GM12875 (cell line): ENCODE data around the gene DENND1C.

Source experiments
- H3K4me3 ChIP-seq: one replicate; pipeline ENCODE4 v1.5.1; 2011; ENCODE audit warnings: low read depth, low read length, control low read depth
- TF ChIP-seq, protein P1 (sequence below): IDR thresholded peaks from 2 replicates; pipeline ENCODE4 v1.5.1; 2011; ENCODE audit warnings: low read depth, mild to moderate bottlenecking, control low read depth, inconsistent platforms, low read length, moderate library complexity, borderline replicate concordance; ENCODE audit not compliant: insufficient read depth

The DENND1C gene

DNA sequence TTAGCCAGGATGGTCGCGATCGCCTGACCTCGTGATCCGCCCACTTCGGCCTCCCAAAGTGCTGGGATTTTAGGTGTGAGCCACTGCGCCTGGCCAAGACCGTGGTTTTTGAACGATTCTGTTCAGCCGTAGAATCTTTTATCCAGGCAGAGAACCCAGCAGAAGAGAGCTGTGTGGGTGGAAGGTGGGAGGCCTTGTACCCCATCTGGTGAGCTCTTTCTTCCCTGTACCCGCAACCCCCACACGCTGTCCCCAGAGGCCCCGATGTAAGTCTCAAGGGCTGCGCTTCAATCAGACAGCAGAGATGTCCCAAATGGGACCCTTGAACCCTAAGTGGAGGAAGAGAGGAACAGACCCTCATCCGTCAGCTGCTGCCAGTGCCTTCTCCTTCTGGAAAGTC lies 25.7 kb downstream of the DENND1C start:
- H3K4me3 ChIP-seq: no peak overlapping the region
- TF ChIP-seq, protein P1, sequence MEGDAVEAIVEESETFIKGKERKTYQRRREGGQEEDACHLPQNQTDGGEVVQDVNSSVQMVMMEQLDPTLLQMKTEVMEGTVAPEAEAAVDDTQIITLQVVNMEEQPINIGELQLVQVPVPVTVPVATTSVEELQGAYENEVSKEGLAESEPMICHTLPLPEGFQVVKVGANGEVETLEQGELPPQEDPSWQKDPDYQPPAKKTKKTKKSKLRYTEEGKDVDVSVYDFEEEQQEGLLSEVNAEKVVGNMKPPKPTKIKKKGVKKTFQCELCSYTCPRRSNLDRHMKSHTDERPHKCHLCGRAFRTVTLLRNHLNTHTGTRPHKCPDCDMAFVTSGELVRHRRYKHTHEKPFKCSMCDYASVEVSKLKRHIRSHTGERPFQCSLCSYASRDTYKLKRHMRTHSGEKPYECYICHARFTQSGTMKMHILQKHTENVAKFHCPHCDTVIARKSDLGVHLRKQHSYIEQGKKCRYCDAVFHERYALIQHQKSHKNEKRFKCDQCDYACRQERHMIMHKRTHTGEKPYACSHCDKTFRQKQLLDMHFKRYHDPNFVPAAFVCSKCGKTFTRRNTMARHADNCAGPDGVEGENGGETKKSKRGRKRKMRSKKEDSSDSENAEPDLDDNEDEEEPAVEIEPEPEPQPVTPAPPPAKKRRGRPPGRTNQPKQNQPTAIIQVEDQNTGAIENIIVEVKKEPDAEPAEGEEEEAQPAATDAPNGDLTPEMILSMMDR: no peak

DNA sequence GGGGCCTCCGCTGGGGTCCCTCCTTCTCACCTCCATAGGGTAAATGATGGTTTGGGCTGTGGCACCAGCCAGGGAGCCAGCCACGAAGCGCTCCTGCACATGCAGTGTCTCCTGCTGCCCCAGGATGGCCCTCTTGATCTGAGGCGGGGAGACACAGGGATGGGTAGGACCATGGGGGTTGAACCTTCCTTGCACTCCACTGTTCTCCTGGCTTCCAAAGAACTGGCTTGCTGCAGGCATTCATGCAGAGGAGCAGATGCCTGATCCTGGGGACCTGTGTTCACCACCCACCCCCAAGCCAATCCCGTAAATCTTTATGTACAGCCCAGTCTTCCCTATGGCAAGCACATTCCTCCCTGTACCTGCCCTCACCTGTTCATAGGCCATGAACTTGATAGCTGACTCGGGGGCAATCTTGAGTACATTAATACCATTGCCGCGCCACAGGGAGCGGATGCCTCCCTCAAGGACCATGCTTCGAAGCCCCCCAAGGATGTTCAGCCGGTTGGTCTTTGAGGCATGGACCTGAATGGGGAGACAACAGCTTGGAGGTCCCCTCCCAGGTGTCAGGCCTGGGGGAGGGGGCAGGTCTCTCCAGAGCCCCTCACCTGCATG lies 27.5 kb downstream of the DENND1C start:
- no peak overlapping the region for H3K4me3 ChIP-seq
- TF ChIP-seq, protein P1: no peak

DNA sequence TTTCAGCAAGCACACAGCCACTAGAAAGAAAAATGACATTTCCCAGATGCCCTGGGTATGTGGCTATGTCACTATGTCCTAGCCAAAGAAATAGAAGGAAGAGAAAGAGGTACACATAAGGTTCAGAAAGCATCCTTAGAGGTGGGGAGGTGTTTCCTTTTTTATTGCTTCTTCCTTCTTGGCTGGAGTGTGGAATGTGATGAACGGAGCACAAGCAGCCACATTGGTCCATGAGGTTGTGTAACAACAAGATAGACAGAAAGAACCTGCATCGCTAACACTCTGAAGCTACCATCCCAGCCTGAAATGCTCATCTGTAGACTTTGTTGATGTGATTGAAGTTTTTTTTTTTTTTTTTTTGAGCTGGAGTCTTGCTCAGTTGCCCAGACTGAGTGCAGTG lies 28.7 kb downstream of the DENND1C start:
- TF ChIP-seq, protein P1: no peak
- H3K4me3 ChIP-seq: no peak overlapping the region

DNA sequence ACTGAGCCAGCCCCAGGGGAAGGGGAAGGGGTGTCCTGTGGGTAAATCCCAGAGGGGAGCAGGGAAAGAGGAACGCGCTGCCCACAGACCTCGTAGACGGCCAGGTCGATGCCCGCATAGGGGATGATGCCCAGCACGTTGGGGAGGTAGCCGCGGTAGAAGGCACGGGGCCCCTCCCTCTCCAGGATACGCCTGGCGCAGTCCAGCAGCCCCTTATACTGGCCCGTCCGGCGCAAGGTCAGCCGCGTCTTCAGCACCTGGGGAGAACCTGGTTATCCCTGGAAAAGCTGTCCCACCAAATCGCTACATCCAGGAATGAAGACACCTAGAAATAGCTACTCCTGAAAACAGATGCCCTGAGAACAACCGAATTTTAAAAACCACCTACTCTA lies 29.4 kb downstream of the DENND1C start:
- TF ChIP-seq, protein P1: no peak
- no peak overlapping the region for H3K4me3 ChIP-seq

DNA sequence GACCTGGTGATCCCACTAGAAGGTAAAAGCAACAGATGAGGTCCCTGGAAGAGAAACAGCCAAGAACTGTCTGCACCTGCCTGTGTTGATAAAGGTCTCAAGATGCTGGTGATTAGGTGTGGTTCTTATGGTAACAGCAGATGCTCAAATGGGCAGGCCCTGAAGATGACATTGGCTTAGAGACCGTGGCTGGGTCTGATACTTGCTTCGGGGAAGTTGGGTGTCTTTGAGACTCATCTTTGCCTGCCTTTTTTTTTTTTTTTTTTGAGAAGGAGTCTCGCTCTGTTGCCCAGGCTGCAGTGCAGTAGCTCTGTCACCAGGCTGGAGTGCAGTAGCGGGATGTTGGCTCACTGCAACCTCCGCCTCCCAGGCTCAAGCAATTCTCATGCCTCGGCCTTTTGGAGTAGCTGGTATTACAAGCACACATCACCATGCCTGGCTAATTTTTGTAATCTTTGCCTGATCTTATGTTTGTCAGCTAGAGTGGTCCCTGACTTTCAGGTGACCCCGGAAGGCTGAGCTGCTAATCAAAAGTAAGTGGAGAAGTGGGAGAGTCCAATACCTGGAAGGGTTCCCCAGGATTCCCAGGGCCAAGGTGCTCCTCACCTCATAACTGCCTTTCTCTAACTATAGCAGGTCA lies 29.9 kb downstream of the DENND1C start:
- TF ChIP-seq, protein P1: no peak
- H3K4me3 ChIP-seq: no peak overlapping the region

DNA sequence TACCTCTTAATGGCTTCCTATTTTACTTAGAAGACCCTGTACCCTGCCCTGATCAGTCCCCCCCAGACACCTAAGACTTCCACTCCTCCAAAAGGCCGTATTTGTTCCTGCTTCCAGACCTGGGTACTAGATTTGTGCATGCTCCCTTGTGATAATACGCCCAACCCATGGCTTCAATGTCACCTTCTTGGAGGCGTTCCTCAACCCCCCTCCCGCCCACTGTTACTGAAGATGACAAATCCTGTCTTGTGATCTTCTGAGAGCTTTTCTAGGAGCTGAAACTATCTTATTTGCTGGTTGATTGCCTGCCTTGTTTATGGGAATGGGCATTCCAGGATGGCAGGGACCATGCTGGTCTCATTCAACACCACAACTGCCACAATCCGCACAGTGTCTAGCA lies 31.4 kb downstream of the DENND1C start:
- TF ChIP-seq, protein P1: no peak
- no peak overlapping the region for H3K4me3 ChIP-seq

DNA sequence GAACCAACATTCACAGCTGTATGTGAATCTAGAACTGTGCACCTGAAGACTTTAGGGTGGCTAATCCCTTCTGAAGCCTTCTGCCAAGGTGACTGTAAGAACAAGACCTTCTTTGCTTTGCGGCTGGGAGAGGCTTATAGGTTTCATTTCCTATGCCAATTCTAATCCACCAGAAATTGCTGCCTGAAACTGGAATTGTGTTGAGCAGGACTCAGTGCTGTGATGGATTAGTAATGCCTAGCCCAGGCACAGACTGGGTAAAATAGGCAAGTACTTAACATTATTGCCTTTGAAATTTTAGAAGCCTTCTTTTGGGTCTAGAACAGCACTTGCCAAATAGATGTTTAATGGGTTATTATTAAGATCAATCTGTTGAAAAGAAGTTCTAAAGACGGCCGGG lies 33.5 kb downstream of the DENND1C start:
- TF ChIP-seq, protein P1: no peak
- H3K4me3 ChIP-seq: no peak overlapping the region
